Urothelium cell line (cell line): ENCODE data around the gene RXRA.
"Not testable (repeated sequence)": the region's sequence is repeated elsewhere in the genome, so short reads cannot be mapped to it uniquely, and the experiment has no call there.

ENCODE experiments used
- DNase-seq: peaks from one replicate; pipeline ENCODE4 v3.0.0; 2011; ENCODE audit warnings: low spot score, mixed read lengths
- FAIRE-seq: peaks from 2 replicates; lab custom pipeline; 2011; peaks lifted over from hg19 to GRCh38; lab: Jason Lieb, UNC

RXRA gene

GRCh38 chr9:134293031-134293521 is 33.2 kb upstream of the RXRA start:
- FAIRE-seq (no peak), DNase-seq (no peak)

- no peak for DNase-seq
- FAIRE-seq: no peak
Measured at GRCh38 chr9:134293611-134294152, 32.6 kb upstream of the RXRA start.

- DNase-seq: no peak
- no peak for FAIRE-seq
Measured at GRCh38 chr9:134294153-134295071, 31.8 kb upstream of the RXRA start.

- FAIRE-seq: no peak
Measured at GRCh38 chr9:134295101-134295745, 31.0 kb upstream of the RXRA start.

GRCh38 chr9:134295746-134296250 is 30.5 kb upstream of the RXRA start:
- DNase-seq (no peak), FAIRE-seq (no peak)

More at GRCh38 chr9:134295101-134295745, 31.0 kb upstream of the RXRA start:
- no peak for DNase-seq

GRCh38 chr9:134296301-134297082 is 29.8 kb upstream of the RXRA start:
- FAIRE-seq (no peak), DNase-seq (no peak)

GRCh38 chr9:134297083-134297410 is 29.2 kb upstream of the RXRA start:
- no peak for DNase-seq

GRCh38 chr9:134297576-134297975 is 28.7 kb upstream of the RXRA start:
- DNase-seq (no peak), FAIRE-seq (no peak)

More at GRCh38 chr9:134297083-134297410, 29.2 kb upstream of the RXRA start:
- no peak for FAIRE-seq

GRCh38 chr9:134298000-134298399 is 28.3 kb upstream of the RXRA start:
- no peak for DNase-seq
- FAIRE-seq: no peak

GRCh38 chr9:134299068-134299467 is 27.2 kb upstream of the RXRA start:
- DNase-seq (no peak), FAIRE-seq (no peak)

- no peak for DNase-seq
- FAIRE-seq: no peak
Measured at GRCh38 chr9:134299883-134300282, 26.4 kb upstream of the RXRA start.

GRCh38 chr9:134301387-134302129 is 24.7 kb upstream of the RXRA start:
- no peak for DNase-seq
- FAIRE-seq: no peak

- no peak for DNase-seq
- no peak for FAIRE-seq
Measured at GRCh38 chr9:134302130-134302817, 24.0 kb upstream of the RXRA start.

- no peak for DNase-seq
- FAIRE-seq: no peak
Measured at GRCh38 chr9:134303601-134304000, 22.7 kb upstream of the RXRA start.

- DNase-seq: no peak
- FAIRE-seq: no peak
Measured at GRCh38 chr9:134304261-134304660, 22.0 kb upstream of the RXRA start.

- no peak for DNase-seq
- no peak for FAIRE-seq
Measured at GRCh38 chr9:134304690-134305089, 21.6 kb upstream of the RXRA start.

- no peak for DNase-seq
- FAIRE-seq: peak; percentile 99
Measured at GRCh38 chr9:134305533-134305932, 20.7 kb upstream of the RXRA start.

GRCh38 chr9:134306042-134306441 is 20.2 kb upstream of the RXRA start:
- DNase-seq, FAIRE-seq: not testable (repeated sequence)
